NCI-H2081 (cell line): ENCODE results near the gene COL18A1.
"Not testable (repeated sequence)": the region's sequence is repeated elsewhere in the genome, so short reads cannot be mapped to it uniquely, and the experiment has no call there.

Source experiments
- DNase-seq, 2 experiments: peaks; one replicate each; lab custom pipeline; 2025; lab: John Stamatoyannopoulos, UW

Gene COL18A1

GRCh38 chr21:45367402-45368351, 37.3 kb upstream of the COL18A1 start:
- no peak for DNase-seq

- DNase-seq, result not testable (repeated sequence)
Measured at GRCh38 chr21:45369018-45369417, 35.9 kb upstream of the COL18A1 start.

- no peak for DNase-seq
Measured at GRCh38 chr21:45370575-45370974, 34.4 kb upstream of the COL18A1 start.

DNA sequence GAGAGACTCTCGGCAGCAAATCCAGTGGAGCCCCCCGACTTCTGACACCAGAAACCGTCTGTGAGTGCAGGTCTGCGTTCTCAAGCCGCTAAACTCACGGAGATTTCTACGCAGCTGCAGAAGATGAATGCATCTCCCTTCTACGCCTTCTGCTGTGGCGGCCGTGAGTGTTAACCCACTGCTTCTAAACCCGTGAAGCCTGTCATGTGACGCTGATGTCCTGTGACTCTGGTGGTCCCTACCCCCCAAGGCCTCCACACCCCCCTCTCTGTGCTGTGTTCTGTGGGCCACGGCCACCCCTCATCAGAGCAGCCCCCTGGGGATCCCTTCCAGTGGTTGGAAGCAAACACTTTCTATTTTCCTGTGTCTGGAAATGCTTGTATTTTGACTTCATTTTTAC, 33.9 kb upstream of the COL18A1 start:
- no peak for DNase-seq

DNA sequence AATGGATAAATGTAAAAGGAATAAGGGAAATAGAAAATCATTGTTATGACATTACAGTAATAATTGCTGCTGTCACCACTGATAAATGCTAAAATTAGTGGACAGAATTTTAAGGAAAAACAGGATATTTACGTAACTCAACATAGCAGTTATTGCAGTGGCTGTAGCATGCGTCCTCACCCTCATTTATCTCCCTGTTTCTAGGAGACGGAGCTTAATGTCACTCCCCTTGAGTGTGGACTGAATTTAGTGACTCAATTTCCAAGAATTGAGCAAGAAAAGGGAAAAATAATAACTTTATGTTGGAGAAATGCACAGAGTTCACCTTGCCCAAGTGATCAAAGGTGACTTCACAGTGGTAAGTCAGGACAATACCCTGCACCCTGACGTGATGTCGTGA, 33.3 kb upstream of the COL18A1 start:
- DNase-seq, result no peak

DNA sequence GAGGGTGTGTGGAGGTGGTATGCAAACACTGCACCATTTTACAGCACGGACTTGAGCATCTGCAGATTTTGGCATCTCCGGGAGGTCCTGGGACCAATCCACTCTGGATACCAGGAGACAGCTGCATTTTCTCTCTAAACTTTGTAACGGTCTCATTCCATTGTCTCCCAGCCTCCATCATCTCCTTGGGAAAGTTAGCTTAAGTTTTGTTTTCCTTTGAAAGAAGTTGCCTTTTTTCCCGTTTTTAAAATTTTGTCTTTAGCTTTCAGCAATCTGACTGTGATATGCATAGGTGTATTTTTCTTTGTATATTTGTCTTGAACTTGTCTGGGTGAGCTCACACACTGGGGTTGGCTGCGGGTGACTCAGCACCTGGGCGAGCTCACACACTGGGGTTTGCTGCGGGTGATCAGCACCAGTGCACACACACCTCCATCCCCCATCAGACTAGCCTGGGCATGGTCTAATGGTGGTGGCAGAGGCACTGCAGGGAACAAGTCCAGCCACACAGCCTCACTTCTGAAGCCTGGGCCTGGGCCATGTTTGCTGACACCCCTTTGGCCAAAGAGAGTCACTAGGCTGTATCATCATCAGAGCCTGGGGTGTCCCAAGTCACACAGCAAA, 32.1 kb upstream of the COL18A1 start:
- no peak for DNase-seq

DNA sequence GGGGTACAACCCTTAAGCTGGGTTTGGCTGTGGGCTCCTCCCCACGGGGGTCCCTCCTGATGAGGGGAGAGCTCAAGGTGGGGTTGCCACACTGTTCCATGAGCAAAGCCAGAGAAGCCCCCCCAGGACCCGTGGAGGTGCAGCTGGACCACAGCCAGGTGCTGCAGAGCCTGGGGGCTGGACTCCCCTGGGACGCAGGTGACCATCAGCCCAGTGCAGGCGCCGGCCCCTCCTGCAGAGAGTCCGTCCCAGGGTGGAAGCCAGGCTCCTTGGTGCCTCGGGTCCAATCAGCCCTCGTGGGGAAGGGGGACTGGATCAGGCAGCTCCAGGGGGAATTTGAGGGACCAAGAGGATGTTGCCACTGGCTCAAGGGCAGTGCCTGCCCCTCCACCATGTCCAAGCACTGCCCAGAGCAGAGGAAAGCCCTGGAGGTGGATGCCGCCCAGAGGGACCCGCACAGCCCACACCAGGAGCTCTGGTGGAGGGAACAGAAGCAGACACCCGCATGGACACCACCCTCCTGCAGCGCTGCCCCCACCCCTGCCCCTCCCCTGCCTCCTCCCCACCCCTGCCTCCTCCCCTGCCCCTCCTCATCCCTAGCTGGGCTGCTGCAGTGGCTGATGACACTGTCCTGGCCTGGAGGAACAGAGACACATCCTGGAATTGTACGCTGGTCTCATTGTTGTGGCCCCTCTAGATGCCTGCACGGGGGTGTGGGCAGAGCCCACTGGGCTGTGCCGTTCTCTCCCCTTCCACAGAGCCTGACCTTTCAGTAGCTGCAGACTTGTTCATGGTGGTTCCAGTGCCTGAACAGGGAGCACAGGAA, 30.8 kb upstream of the COL18A1 start:
- DNase-seq, result no peak

DNA sequence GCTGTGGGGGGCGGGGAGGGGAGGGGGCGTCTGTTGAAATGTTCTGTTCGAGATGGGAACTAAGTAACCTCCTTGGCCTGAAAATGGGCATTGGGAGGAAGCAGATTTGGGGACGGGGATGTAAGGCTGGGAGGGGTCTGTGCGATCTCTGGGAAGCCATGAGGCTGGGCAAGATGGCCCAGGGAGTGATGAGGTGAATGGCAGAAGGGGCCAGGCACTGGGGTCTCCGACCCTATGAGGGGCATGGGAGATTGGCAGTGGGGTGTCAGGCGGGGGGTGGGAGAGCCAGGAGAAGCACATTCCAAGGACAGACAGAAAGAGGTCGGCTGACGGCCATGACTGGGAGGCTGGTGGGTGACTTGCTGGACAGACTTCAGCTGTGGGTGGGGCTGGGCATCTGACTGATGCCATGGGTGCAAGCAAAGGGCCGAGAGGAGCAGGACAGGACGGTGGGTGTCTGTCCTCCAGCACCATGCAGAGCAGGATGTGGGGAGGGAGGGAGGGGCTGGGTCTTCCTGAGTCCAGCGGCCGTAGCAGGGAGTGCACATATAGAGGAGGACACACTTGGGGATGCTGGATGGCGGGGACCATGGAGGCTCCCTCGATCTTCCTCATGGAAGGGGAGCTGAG, 30.0 kb upstream of the COL18A1 start:
- no peak for DNase-seq

DNA sequence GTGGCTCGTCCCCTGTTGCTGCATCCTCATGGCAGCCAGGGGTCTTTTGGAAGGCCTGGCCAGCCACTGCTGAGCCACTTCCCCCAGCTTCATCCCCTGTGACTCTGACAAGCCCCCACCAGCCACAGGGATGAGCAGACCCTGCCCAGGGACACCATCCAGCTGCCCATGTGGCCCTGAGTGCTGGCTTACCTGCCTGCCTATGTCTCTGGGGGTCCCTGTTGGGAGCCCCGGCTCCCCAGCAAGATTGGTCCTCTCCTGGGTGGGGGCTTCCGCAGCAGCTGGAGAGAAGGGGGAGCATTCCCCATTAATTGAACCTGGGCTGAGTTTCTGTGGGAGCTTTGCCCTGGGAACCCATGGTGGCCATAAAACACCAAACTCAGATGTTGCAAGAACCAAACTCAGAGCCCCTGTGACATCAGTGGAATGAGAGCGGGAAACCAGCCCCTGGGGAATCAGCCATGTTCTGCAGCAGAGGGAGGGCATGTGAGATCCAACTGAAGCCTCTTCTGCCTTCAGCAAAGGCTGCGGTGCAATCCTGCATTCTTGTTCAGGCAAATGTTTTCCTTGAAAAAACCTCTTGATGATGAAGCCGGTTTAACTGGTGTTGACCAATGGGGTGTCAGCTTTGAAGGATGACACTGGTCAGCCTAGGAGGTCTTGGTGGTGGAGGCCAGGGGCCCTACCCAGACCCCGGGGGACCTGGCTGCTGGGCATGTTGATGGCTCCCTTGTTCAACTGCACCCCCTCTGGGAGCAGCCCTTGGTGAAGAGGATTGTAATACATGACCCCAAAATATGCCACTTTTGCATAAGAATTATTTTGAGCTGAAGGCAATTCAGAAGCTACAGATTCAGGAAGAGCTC, 28.3 kb upstream of the COL18A1 start:
- DNase-seq, result no peak

- DNase-seq, result no peak
Measured at GRCh38 chr21:45377325-45377709, 27.6 kb upstream of the COL18A1 start.

- no peak for DNase-seq
Measured at GRCh38 chr21:45377866-45378257, 27.1 kb upstream of the COL18A1 start.

- no peak for DNase-seq
Measured at GRCh38 chr21:45378258-45378966, 26.6 kb upstream of the COL18A1 start.

GRCh38 chr21:45379171-45379900, 25.6 kb upstream of the COL18A1 start:
- DNase-seq, result no peak

- DNase-seq, result no peak
Measured at GRCh38 chr21:45379901-45380330, 25.0 kb upstream of the COL18A1 start.

GRCh38 chr21:45380566-45380965, 24.4 kb upstream of the COL18A1 start:
- no peak for DNase-seq

DNA sequence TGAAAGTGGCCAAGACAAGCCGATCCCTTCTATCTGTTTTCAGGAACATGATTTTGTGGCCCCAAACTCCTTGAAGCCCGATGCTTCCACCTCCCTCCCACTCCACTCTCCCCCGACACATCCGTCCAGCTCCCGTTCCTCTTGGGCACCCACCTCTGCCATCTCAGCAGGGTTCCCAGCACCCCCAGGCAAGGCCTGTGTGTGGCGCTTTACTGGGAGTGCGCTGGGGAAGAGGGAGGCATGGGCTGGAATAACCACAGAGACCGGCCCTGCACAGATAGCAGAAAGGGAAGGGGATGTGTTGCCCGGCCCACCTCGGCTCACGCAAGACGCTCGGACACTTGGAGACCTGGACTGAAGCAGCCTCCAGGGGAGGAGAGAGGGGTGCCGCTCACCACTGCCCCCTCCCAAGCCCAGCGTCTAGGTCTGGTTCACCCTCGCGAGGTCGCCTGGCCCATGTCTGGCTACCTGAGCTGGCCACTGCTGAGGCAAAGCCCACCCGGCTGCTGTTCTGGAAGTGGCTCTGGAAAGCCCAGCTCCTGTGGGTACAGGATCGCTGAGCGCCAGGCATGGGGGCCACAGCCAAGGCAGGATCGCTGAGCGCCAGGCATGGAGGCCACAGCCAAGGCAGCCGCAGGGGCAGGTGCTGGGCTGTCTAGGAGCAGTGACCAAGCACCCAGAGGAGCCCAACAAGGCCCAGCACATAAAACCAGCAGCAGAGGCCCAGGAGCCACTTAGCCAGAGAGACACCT, 23.8 kb upstream of the COL18A1 start:
- DNase-seq, result no peak

DNA sequence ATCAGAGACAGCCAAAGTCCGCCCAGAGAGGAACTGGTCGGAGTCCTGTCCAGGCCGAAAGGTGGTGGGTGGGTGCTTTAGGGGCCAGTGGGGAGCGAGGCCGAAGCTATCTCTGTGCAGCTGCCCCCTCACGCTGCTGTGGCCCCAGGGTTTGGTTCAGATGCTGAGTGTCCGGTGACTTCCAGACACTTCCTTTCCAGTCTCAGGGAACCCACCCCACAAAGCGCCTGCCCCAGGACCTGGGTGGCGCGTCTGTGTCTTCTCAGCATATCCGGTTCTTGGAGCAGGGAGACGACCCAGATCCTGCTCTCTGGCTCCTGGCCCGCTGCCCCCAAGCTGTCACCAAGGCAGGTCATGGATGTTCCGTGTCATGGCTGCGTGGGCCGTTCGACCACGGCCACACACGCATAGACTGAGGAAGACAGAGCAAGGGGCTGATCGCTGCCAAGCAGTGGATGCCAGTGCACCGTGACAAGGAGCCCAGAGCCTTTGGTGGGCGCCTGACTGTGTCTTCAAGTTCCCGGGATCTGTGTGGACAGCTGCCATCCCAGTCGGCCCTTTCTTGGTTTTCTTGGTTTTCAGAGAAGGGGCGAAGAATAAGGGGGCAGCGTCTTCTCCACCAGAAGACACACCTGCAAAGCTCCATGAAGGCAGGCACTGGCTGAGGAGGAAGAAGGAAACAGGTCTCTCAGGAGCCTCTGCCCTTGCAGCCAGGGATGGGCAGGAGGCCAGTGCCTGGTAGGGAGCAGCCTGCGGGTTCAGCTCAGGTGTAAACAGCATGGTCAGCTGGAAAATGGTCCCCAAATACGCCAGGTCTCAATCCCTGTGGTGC, 22.9 kb upstream of the COL18A1 start:
- no peak for DNase-seq

DNA sequence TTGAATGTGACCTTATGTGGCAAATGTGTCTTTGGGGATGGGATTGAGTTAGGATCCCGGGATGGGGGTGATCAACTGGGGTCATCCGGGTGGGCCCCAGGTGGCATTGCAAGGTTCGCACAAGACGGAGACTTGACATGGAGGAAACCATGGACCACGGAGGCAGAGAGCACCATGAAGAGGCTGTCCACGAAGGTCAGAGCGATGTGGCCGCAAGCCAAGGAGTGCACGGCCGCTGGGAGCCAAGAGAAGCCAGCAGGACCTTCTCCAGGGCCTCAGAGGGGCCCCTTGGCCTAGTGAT, 22.3 kb upstream of the COL18A1 start:
- DNase-seq, result no peak
